Hepatocyte (in vitro differentiated cells): Measurements from ENCODE around the gene SETBP1. TPM values are rescaled to one million over a fixed set of nuclear protein-coding genes. Genes with fewer than 3 reads are reported as not detected.

Experiments used
- DNase-seq: peaks from one replicate; pipeline ENCODE4 v3.0.0-alpha.2; 2016; ENCODE audit warnings: low spot score
- H2AFZ ChIP-seq: fragments of 200-600 bp; sonication (generic); 2 replicates; pipeline ENCODE4 v1.6.0; 2016; ENCODE audit warnings: antibody characterized with exemption, mild to moderate bottlenecking
- H3K27ac ChIP-seq: fragments of 200-600 bp; sonication (generic); 2 replicates; pipeline ENCODE4 v1.5.1; 2016; ENCODE audit warnings: mild to moderate bottlenecking
- H3K27me3 ChIP-seq: fragments of 200-600 bp; sonication (generic); 2 replicates; pipeline ENCODE4 v1.6.1; 2016
- H3K36me3 ChIP-seq: fragments of 200-600 bp; sonication (generic); replicated peaks from 2 replicates; pipeline ENCODE4 v1.5.1; 2016; ENCODE audit warnings: low read depth; ENCODE audit not compliant: insufficient read depth
- H3K4me1 ChIP-seq: fragments of 200-600 bp; sonication (generic); 2 replicates; pipeline ENCODE4 v1.5.1; 2016; ENCODE audit warnings: mild to moderate bottlenecking, moderate library complexity; ENCODE audit not compliant: insufficient read depth
- H3K4me2 ChIP-seq: fragments of 200-600 bp; sonication (generic); 2 replicates; pipeline ENCODE4 v1.6.0; 2016
- H3K4me3 ChIP-seq: fragments of 200-600 bp; sonication (generic); 2 replicates; pipeline ENCODE4 v1.5.1; 2016; ENCODE audit warnings: mild to moderate bottlenecking
- H3K79me2 ChIP-seq: fragments of 200-600 bp; sonication (generic); 2 replicates; pipeline ENCODE4 v1.6.0; 2017; ENCODE audit warnings: mild to moderate bottlenecking
- H3K9me2 ChIP-seq: fragments of 200-600 bp; sonication (generic); replicated peaks from 2 replicates; pipeline ENCODE4 v1.6.0; 2017; ENCODE audit warnings: mild to moderate bottlenecking; ENCODE audit not compliant: insufficient read depth
- H3K9me3 ChIP-seq: fragments of 200-600 bp; sonication (generic); 2 replicates; pipeline ENCODE4 v1.5.1; 2016; ENCODE audit warnings: low read depth, mild to moderate bottlenecking
- H4K20me1 ChIP-seq: fragments of 200-600 bp; sonication (generic); 2 replicates; pipeline ENCODE4 v1.6.0; 2016; ENCODE audit warnings: mild to moderate bottlenecking; ENCODE audit not compliant: insufficient read depth, poor library complexity, severe bottlenecking
- EZH2 ChIP-seq: fragments of 200-600 bp; sonication (generic); IDR thresholded peaks from 2 replicates; pipeline ENCODE4 v1.6.1; 2016; ENCODE audit warnings: antibody characterized with exemption, mild to moderate bottlenecking, borderline replicate concordance
- EZH2phosphoT487 ChIP-seq: fragments of 200-600 bp; sonication (generic); IDR thresholded peaks from one replicate; pipeline ENCODE4 v1.6.1; 2018; ENCODE audit warnings: antibody characterized with exemption, mild to moderate bottlenecking, low read depth, moderate library complexity; ENCODE audit not compliant: unreplicated experiment, severe bottlenecking
- WGBS: methylation state at CpG from one replicate; pipeline ENCODE4 v1.1.6; 2016; ENCODE audit warnings: low lambda C conversion rate; ENCODE audit errors: missing lambda C conversion rate; 5-methylcytosine and 5-hydroxymethylcytosine counted together
- polyA plus RNA-seq: library from polyadenylated mRNA; unstranded; fragments of >200 nt; fragmentation: Nextera tagmentation; extraction: Ambion mirVana; gene quantifications from 2 replicates; pipeline ENCODE4 v1.2.1, GENCODE V29; 2016
- total RNA-seq: library from RNA; depleted of rRNA; stranded (reverse); fragments of >200 nt; gene quantifications from 2 replicates; pipeline ENCODE4 v1.2.3, GENCODE V29; 2014
- TF ChIP-seq, protein P1 (sequence below): fragments of 200-600 bp; sonication (generic); IDR thresholded peaks from 2 replicates; pipeline ENCODE4 v1.5.1; 2016; ENCODE audit warnings: antibody characterized with exemption, mild to moderate bottlenecking; ENCODE audit not compliant: poor library complexity

SETBP1 gene
- total and polyA plus RNA-seq, 2 experiments from 2014 or later: 10.3 to 21.1 TPM

DNA sequence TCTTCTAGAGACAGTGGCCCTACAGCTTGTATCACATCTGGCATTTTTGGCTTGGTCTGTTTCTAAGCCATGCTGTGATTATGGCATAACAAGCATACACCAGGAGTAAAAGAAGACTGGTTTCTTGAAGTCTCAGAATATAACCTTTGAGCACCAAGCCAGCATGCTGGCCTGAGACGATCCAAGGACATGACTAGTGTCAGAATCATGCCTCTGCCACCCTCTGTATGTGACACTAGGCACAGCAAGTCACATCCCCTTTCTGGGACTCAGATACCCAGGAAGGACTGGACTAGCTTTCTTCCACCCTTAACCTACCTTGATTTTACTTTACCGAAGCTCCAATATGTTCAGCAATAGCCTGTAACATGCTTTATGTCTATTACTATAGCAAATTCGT lies 345.5 kb downstream of the SETBP1 start:
- H3K4me1 ChIP-seq: no peaks in the 10 kb centered on the region
- H3K27me3 ChIP-seq: no peaks in the 10 kb centered on the region
- TF ChIP-seq, protein P1, sequence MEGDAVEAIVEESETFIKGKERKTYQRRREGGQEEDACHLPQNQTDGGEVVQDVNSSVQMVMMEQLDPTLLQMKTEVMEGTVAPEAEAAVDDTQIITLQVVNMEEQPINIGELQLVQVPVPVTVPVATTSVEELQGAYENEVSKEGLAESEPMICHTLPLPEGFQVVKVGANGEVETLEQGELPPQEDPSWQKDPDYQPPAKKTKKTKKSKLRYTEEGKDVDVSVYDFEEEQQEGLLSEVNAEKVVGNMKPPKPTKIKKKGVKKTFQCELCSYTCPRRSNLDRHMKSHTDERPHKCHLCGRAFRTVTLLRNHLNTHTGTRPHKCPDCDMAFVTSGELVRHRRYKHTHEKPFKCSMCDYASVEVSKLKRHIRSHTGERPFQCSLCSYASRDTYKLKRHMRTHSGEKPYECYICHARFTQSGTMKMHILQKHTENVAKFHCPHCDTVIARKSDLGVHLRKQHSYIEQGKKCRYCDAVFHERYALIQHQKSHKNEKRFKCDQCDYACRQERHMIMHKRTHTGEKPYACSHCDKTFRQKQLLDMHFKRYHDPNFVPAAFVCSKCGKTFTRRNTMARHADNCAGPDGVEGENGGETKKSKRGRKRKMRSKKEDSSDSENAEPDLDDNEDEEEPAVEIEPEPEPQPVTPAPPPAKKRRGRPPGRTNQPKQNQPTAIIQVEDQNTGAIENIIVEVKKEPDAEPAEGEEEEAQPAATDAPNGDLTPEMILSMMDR: no peak
- no peak overlapping the region for H3K4me2 ChIP-seq
- no peaks in the 10 kb centered on the region for H3K9me2 ChIP-seq
- H3K4me3 ChIP-seq: no peak overlapping the region
- 91% methylated on average over 3 of the region's 3 CpGs for WGBS
- DNase-seq: no peak
- H4K20me1 ChIP-seq: no peaks in the 10 kb centered on the region
- H3K9me3 ChIP-seq: no peaks in the 10 kb centered on the region
- no peaks in the 10 kb centered on the region for H3K36me3 ChIP-seq
- no peak overlapping the region for H2AFZ ChIP-seq
- H3K27ac ChIP-seq: no peak overlapping the region
- no peaks in the 10 kb centered on the region for H3K79me2 ChIP-seq

DNA sequence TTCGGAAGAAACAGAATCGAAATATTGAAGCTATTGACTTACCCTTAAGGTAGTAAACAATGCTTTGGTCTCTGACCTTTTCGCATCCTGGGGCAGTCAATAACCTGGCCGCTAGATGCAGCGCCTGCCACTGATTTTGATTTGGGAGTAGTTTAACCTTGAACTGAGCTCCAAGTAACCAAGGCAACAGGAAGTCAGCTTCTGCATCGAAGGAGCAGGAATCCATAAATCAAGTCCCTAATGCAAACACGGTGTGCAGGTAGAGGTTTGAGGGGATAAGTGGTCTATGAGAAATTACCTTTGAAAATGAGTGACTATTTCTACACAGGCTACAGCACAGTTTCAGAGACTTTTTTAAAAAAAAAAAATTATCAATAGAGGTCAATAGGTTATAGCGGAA lies 353.5 kb downstream of the SETBP1 start:
- Histone ChIP-seq H3K9me3 (no peaks in the 10 kb centered on the region), H3K27ac (no peak overlapping the region), H3K4me2 (no peak overlapping the region), H3K4me3 (no peak overlapping the region), H3K36me3 (no peaks in the 10 kb centered on the region), H4K20me1 (no peaks in the 10 kb centered on the region), H3K4me1 (no peaks in the 10 kb centered on the region), H2AFZ (no peak overlapping the region), H3K79me2 (no peaks in the 10 kb centered on the region), H3K9me2 (no peaks in the 10 kb centered on the region), H3K27me3 (no peaks in the 10 kb centered on the region)
- DNase-seq: no peak
- TF ChIP-seq EZH2phosphoT487 (no peak), EZH2 (no peak)
- TF ChIP-seq, protein P1: no peak
- WGBS: 73% methylated on average over 8 of the region's 8 CpGs

DNA sequence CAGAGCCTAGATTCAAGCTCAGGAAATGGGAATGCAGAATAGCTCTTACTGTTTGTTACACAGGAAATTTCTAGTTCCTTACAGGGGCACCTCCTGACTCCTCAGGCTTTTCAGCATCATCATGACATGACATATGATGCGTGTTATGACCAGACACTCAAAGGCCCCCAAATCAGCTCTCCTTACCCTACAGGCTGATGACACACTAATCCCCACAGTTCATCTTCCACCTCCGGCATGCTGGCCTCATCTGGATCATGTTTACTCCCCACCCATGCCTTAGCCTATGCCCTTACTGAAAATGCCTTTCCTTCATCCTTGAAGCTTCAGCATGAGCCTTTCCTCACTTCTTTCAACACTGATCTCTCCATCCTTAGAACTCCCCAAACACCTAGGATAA lies 356.9 kb downstream of the SETBP1 start:
- no peaks in the 10 kb centered on the region for H3K4me1 ChIP-seq
- DNase-seq: no peak
- H3K27ac ChIP-seq: no peak overlapping the region
- no peak overlapping the region for H2AFZ ChIP-seq
- TF ChIP-seq EZH2 (no peak), EZH2phosphoT487 (no peak)
- TF ChIP-seq, protein P1: no peak
- H3K36me3 ChIP-seq: no peaks in the 10 kb centered on the region
- 81% methylated on average over 2 of the region's 2 CpGs for WGBS
- no peaks in the 10 kb centered on the region for H4K20me1 ChIP-seq
- H3K4me2 ChIP-seq: no peak overlapping the region
- no peaks in the 10 kb centered on the region for H3K9me3 ChIP-seq
- H3K4me3 ChIP-seq: no peak overlapping the region
- H3K27me3 ChIP-seq: no peaks in the 10 kb centered on the region
- no peaks in the 10 kb centered on the region for H3K79me2 ChIP-seq
- no peaks in the 10 kb centered on the region for H3K9me2 ChIP-seq

DNA sequence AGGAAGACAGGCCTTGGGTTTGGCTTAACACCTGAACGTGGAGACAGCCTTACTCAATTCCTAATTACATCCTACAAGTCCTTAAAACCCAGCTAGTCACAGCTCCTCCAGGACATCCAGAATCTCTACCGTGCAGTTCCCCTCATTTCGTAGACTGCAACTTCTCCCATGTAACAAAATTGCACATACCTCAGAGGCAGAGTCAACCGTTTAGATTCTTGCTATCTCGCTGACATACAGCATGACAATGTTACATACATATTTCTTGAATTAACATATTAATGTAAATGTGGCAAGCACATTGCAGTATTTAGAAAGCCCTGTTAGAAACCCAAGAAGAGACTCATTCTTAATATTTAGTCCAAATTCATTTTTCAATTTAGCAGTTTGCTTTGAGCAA lies 358.7 kb downstream of the SETBP1 start:
- Histone ChIP-seq H3K4me1 (no peaks in the 10 kb centered on the region), H3K4me2 (no peak overlapping the region), H3K36me3 (no peaks in the 10 kb centered on the region), H3K4me3 (no peak overlapping the region), H3K9me3 (no peaks in the 10 kb centered on the region), H2AFZ (no peak overlapping the region), H3K79me2 (no peaks in the 10 kb centered on the region), H3K27me3 (no peaks in the 10 kb centered on the region), H3K27ac (no peak overlapping the region), H4K20me1 (no peaks in the 10 kb centered on the region), H3K9me2 (no peaks in the 10 kb centered on the region)
- no peak for TF ChIP-seq EZH2phosphoT487
- TF ChIP-seq, protein P1: no peak
- TF ChIP-seq EZH2: no peak
- WGBS: 91% methylated on average over 5 of the region's 5 CpGs
- no peak for DNase-seq
